ENCODE results near the gene PNMA8A. TPM values are rescaled to one million over a fixed set of nuclear protein-coding genes. Genes with fewer than 3 reads are reported as not detected.

PNMA8A gene
- total RNA-seq, 4 donors from 2014 or later, result 0.30 to 4.0 (median 2.7) TPM

DNA sequence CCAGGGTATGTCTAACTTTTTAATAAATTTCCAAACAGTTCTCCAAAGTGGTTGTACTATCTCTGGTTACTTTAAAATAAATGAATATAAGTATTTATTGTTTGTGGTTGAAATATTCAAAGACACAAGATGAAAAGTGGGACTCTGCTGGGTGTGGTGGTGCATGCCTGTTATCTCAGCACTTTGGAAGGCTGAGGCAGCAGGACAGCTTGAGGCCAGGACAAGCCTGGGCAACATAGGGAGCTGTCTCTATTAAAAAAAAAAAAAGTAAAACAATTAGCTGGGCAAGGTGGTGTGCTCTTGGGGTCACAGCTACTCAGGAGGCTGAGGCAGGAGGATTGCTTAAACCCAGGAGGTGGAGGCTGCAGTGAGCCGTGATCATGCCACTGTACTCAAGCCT is 10.4 kb downstream of the PNMA8A start:
- intact Hi-C loops (cut with DNase I; ENCODE audit: low total_unique reads), result no loop called here
- no peak for TF ChIP-seq POLR2A (IDR thresholded peaks at IDR 0.05)
- TF ChIP-seq, protein P1, sequence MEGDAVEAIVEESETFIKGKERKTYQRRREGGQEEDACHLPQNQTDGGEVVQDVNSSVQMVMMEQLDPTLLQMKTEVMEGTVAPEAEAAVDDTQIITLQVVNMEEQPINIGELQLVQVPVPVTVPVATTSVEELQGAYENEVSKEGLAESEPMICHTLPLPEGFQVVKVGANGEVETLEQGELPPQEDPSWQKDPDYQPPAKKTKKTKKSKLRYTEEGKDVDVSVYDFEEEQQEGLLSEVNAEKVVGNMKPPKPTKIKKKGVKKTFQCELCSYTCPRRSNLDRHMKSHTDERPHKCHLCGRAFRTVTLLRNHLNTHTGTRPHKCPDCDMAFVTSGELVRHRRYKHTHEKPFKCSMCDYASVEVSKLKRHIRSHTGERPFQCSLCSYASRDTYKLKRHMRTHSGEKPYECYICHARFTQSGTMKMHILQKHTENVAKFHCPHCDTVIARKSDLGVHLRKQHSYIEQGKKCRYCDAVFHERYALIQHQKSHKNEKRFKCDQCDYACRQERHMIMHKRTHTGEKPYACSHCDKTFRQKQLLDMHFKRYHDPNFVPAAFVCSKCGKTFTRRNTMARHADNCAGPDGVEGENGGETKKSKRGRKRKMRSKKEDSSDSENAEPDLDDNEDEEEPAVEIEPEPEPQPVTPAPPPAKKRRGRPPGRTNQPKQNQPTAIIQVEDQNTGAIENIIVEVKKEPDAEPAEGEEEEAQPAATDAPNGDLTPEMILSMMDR (IDR thresholded peaks at IDR 0.05), result no peak
- 59 to 68% methylated on average over 1 of the region's 1 CpG for WGBS, 2 donors
- DNase-seq (ENCODE audit: low spot score in 2 of 2), result no peak
- H3K4me3 ChIP-seq (ENCODE audit: low read depth, poor library complexity, severe bottlenecking), result no peak overlapping the region

DNA sequence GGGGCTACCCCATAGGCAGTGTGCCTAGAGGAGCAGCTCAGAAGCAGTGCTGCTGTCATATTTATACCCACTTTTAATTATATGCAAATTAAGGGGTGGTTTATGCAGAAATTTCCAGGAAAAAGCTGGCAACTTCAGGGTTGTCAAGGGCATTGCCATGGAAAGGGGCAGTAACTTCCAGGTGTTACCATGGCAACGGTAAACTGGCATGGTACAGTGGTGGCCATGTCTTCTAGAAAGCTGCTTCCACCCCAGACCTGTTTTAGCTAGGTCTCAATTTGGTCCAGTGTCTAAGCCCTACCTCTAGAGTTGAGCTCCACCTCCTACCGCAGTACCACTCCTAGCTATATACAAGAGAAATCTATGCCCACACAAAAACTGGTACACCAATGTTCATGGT is 11.3 kb downstream of the PNMA8A start:
- intact Hi-C loops (cut with DNase I; ENCODE audit: low total_unique reads), result no loop called here
- no peak for DNase-seq (ENCODE audit: low spot score in 2 of 2)
- 88 to 93% methylated on average over 2 of the region's 2 CpGs for WGBS, 2 donors
- no peak overlapping the region for H3K4me3 ChIP-seq (ENCODE audit: low read depth, poor library complexity, severe bottlenecking)
- TF ChIP-seq, protein P1 (IDR thresholded peaks at IDR 0.05), result no peak
- no peak for TF ChIP-seq POLR2A (IDR thresholded peaks at IDR 0.05)

DNA sequence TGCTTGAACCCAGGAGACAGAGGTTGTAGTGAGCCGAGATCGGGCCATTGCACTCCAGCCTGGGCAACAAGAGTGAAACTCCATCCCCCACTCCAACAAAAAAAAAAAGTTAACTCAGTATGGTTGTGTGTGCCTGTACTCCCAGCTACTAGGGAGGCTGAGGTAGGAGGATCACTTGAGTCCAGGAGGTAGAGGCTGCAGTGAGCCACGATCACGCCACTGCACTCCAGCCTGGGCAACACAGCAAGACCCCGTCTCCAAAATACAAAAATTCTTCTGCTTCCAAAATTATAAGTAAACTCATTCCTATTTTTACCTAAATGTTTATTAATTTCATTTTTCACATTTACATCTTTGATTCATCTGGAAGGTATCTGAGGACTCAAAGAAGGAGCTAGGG is 14.4 kb downstream of the PNMA8A start:
- no peak for TF ChIP-seq POLR2A (IDR thresholded peaks at IDR 0.05)
- TF ChIP-seq, protein P1 (IDR thresholded peaks at IDR 0.05), result no peak
- DNase-seq (ENCODE audit: low spot score in 2 of 2), result no peak
- intact Hi-C loops (cut with DNase I; ENCODE audit: low total_unique reads), result no loop called here
- WGBS, 2 donors, result 94 to 95% methylated on average over 5 of the region's 5 CpGs
- no peak overlapping the region for H3K4me3 ChIP-seq (ENCODE audit: low read depth, poor library complexity, severe bottlenecking)

DNA sequence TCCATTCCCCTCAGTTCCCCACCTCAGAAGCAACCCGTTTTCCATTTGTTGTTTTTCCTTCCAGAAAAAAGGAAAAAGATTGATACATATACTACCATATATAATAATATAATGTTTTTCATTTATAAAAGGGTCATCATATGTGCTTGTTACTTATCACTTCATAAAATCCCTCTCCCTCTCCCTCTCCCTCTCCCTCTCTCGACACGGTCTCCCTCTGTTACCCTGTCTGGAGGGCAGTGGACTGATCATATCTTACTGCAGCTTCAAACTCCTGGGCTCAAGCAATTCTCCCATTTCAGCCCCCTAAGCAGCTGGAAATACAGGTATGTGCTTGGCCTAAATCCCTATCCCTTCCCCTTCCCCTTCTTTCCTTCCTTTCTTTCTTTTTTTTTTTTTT is 17.1 kb downstream of the PNMA8A start:
- DNase-seq (ENCODE audit: low spot score in 2 of 2), result no peak
- TF ChIP-seq POLR2A (IDR thresholded peaks at IDR 0.05), result no peak
- TF ChIP-seq, protein P1 (IDR thresholded peaks at IDR 0.05), result no peak
- WGBS, 2 donors, result 40 to 48% methylated on average over 3 of the region's 3 CpGs
- intact Hi-C loops (cut with DNase I; ENCODE audit: low total_unique reads), result no loop called here
- H3K4me3 ChIP-seq (ENCODE audit: low read depth, poor library complexity, severe bottlenecking), result no peak overlapping the region

DNA sequence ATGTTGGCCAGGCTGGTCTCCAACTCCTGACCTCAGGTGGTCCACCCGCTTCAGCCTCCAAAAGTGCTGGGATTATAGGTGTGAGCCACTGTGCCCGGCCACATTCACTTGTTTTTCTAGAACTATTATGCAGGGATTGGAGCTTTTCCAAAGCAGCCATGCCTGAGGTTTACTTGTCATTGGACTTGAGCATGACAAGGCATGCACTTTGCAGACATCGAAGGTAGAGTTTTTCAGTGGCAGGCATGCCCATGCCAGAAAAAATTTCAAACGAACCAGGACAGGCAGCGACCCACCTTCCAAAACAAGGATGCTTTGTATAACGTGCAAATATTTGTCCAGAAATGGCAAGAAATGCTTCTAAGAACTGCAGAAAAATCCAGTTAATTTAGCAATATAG is 17.7 kb downstream of the PNMA8A start:
- DNase-seq (ENCODE audit: low spot score in 2 of 2), result peak in 1 of 2 donors; percentile 43
- intact Hi-C loops (cut with DNase I; ENCODE audit: low total_unique reads), result no loop called here
- no peak overlapping the region for H3K4me3 ChIP-seq (ENCODE audit: low read depth, poor library complexity, severe bottlenecking)
- no peak for TF ChIP-seq POLR2A (IDR thresholded peaks at IDR 0.05)
- TF ChIP-seq, protein P1 (IDR thresholded peaks at IDR 0.05), result no peak
- WGBS, 2 donors, result 51 to 58% methylated on average over 6 of the region's 6 CpGs

DNA sequence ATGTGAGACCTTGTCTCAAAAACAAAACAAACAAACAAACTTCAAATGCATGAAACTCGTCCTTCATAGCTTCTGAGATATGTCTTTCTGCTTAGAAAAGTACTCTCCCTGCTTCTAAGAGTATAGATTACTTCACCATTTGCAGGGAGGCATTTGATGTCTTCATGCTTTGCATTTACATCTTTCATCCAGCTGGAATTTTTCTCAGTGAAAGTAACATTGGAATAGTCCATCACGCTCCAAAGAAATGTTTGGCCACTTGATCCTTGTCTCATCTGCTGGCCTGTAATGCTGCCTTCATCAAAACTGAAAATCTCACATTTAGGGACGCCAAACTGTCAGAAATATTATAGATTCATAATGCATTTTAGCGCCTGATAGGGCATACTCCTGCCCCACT is 19.2 kb downstream of the PNMA8A start:
- no peak overlapping the region for H3K4me3 ChIP-seq (ENCODE audit: low read depth, poor library complexity, severe bottlenecking)
- no peak for DNase-seq (ENCODE audit: low spot score in 2 of 2)
- intact Hi-C loops (cut with DNase I; ENCODE audit: low total_unique reads), result no loop called here
- 46 to 52% methylated on average over 4 of the region's 4 CpGs for WGBS, 2 donors
- TF ChIP-seq, protein P1 (IDR thresholded peaks at IDR 0.05), result no peak
- TF ChIP-seq POLR2A (IDR thresholded peaks at IDR 0.05), result no peak

All from lower leg skin (tissue), 4 donors.